GM12873 (cell line): ENCODE results near the gene NELFA.

Source experiments
- CTCF ChIP-seq: IDR thresholded peaks from 2 replicates; pipeline ENCODE4 v1.5.1; 2012; ENCODE audit warnings: low read depth, mild to moderate bottlenecking, moderate library complexity, low read length, control low read depth; ENCODE audit not compliant: insufficient read depth; ENCODE audit errors: missing control alignments

Gene NELFA

GRCh38 chr4:2008921-2009650 lies at the start of gene NELFA:
Gene NELFA, minus strand, starts transcription at chr4:2008974. Its CDS starts 15 bp downstream, at chr4:2008959.
- peak; percentile 32 for TF ChIP-seq CTCF

GRCh38 chr4:2057382-2058065 lies 48.8 kb upstream of the NELFA start:
- no peak for TF ChIP-seq CTCF

GRCh38 chr4:2054217-2054616 lies 45.4 kb upstream of the NELFA start:
- no peak for TF ChIP-seq CTCF

GRCh38 chr4:2051086-2051485 lies 42.3 kb upstream of the NELFA start:
- TF ChIP-seq CTCF = no peak

- TF ChIP-seq CTCF = no peak
Observed at GRCh38 chr4:2049811-2050210, 41.0 kb upstream of the NELFA start.

GRCh38 chr4:2049381-2049780 lies 40.6 kb upstream of the NELFA start:
- no peak for TF ChIP-seq CTCF

GRCh38 chr4:2048831-2049230 lies 40.1 kb upstream of the NELFA start:
- TF ChIP-seq CTCF = no peak
